Endothelial cell of umbilical vein (primary cell): ENCODE results near the gene LONP1. TPM values are rescaled to one million over a fixed set of nuclear protein-coding genes. Genes with fewer than 3 reads are reported as not detected.

Experiments used
- BruUV-seq: library from RNA; stranded (reverse); fragments of 400-500 nt; replicated peaks from 2 replicates; lab custom pipeline; 2021; lab: Mats Ljungman, UMichigan
- CTCF ChIA-PET: fragments of 300-600, 350-600 bp; sonication (Branson Sonifier 250); formaldehyde crosslinking; loops from one replicate; lab custom pipeline; 2021; ENCODE audit warnings: antibody characterized with exemption, inconsistent platforms; lab: Charles Lee
- POLR2A ChIA-PET: fragments of 300-600, 350-600 bp; sonication (Branson Sonifier 250); formaldehyde crosslinking; loops from one replicate; lab custom pipeline; 2021; ENCODE audit warnings: antibody characterized with exemption, inconsistent platforms; lab: Charles Lee
- DNase-seq: peaks from one replicate; pipeline ENCODE4 v3.0.0-alpha.2; 2011; ENCODE audit warnings: low read depth, low spot score
- FAIRE-seq: peaks from 2 replicates; lab custom pipeline; 2011; peaks lifted over from hg19 to GRCh38; lab: Jason Lieb, UNC
- H2AFZ ChIP-seq: 2 replicates; pipeline ENCODE4 v1.6.0; 2012; ENCODE audit warnings: low read depth, low read length, control low read depth, inconsistent platforms
- H3K27ac ChIP-seq: 2 replicates; pipeline ENCODE4 v1.5.1; 2011; ENCODE audit warnings: low read depth, mild to moderate bottlenecking, control low read depth, low read length, moderate library complexity; ENCODE audit not compliant: insufficient read depth
- H3K27me3 ChIP-seq, 2 experiments: 2 replicates each; pipeline versions ENCODE4 v1.6.0 to v1.6.1; 2011; ENCODE audit warnings: low read length in 2 of 2, mixed read lengths in 1 of 2; ENCODE audit not compliant: control insufficient read depth in 2 of 2, insufficient read depth in 2 of 2
- H3K36me3 ChIP-seq, 2 experiments: 2 replicates in 1 of 2; 3 replicates in 1 of 2; pipeline ENCODE4 v1.5.1; 2011; ENCODE audit warnings: low read length in 2 of 2, mild to moderate bottlenecking in 1 of 2, moderate library complexity in 1 of 2; ENCODE audit not compliant: control insufficient read depth in 2 of 2, insufficient read depth in 2 of 2; ENCODE audit errors: extremely low read depth in 1 of 2
- H3K4me1 ChIP-seq: 3 replicates; pipeline ENCODE4 v1.5.1; 2011; ENCODE audit warnings: mild to moderate bottlenecking, low read length; ENCODE audit not compliant: control insufficient read depth, insufficient read depth; ENCODE audit errors: extremely low read depth
- H3K4me2 ChIP-seq: 2 replicates; pipeline ENCODE4 v1.6.1; 2011; ENCODE audit warnings: low read length, control low read depth, mixed read lengths; ENCODE audit not compliant: insufficient read depth
- H3K4me3 ChIP-seq, 3 experiments: fragments of 200-600 bp in 1 of 3; sonication (generic), shearing (Covaris generic) in 1 of 3; replicated peaks in 1 of 3; 2 replicates each; pipeline ENCODE4 v1.5.1; 2011 to 2016; ENCODE audit warnings: control low read depth in 3 of 3, low read length in 3 of 3, mild to moderate bottlenecking in 2 of 3, inconsistent platforms in 1 of 3, low read depth in 1 of 3, moderate library complexity in 1 of 3; ENCODE audit not compliant: insufficient read depth in 1 of 3
- H3K79me2 ChIP-seq: 2 replicates; pipeline ENCODE4 v1.6.0; 2012; ENCODE audit warnings: low read length, inconsistent platforms; ENCODE audit not compliant: control insufficient read depth, insufficient read depth
- H3K9ac ChIP-seq: replicated peaks from 2 replicates; pipeline ENCODE3; 2011; ENCODE audit warnings: low read length, control low read depth; ENCODE audit not compliant: insufficient read depth; ENCODE audit errors: extremely low read depth
- H3K9me1 ChIP-seq: replicated peaks from 3 replicates; pipeline ENCODE4 v1.6.0; 2011; ENCODE audit warnings: mild to moderate bottlenecking, low read length; ENCODE audit not compliant: control insufficient read depth, insufficient read depth; ENCODE audit errors: extremely low read depth
- H3K9me3 ChIP-seq: replicated peaks from 2 replicates; pipeline ENCODE4 v1.5.1; 2012; ENCODE audit warnings: low read length, inconsistent platforms; ENCODE audit not compliant: control insufficient read depth, insufficient read depth
- H4K20me1 ChIP-seq: replicated peaks from 2 replicates; pipeline ENCODE3; 2011; ENCODE audit warnings: mild to moderate bottlenecking, low read length; ENCODE audit not compliant: control insufficient read depth, insufficient read depth; ENCODE audit errors: extremely low read depth
- CTCF ChIP-seq, 2 donors: IDR thresholded peaks; 1 replicate in 1 of 2; 2 replicates in 1 of 2; pipeline ENCODE4 v1.5.1; 2011; ENCODE audit warnings: low read length in 2 of 2, mild to moderate bottlenecking in 2 of 2, moderate library complexity in 2 of 2, control low read depth in 1 of 2, inconsistent platforms in 1 of 2, low read depth in 1 of 2; ENCODE audit not compliant: insufficient read depth in 1 of 2; ENCODE audit errors: extremely low read depth in 1 of 2
- EZH2 ChIP-seq: IDR thresholded peaks from 2 replicates; pipeline ENCODE4 v1.6.1; 2012; ENCODE audit warnings: borderline replicate concordance, low read depth, mild to moderate bottlenecking, moderate library complexity, low read length, inconsistent platforms; ENCODE audit not compliant: severe bottlenecking
- FOS ChIP-seq: IDR thresholded peaks from 2 replicates; pipeline ENCODE4 v1.6.1; 2011; ENCODE audit warnings: mild to moderate bottlenecking, low read length, moderate library complexity, borderline replicate concordance; ENCODE audit not compliant: insufficient read depth
- GATA2 ChIP-seq: IDR thresholded peaks from 2 replicates; pipeline ENCODE4 v1.7.0; 2011; ENCODE audit warnings: low read depth, mild to moderate bottlenecking, moderate library complexity, mixed read lengths, low read length; ENCODE audit not compliant: insufficient read length, insufficient read depth
- JUN ChIP-seq: IDR thresholded peaks from 2 replicates; pipeline ENCODE4 v1.6.1; 2011; ENCODE audit warnings: borderline replicate concordance, low read depth; ENCODE audit not compliant: insufficient read length, insufficient read depth
- MAX ChIP-seq: IDR thresholded peaks from 2 replicates; pipeline ENCODE4 v1.6.1; 2011; ENCODE audit not compliant: insufficient read depth, insufficient read length
- MYC ChIP-seq: IDR thresholded peaks from one replicate; pipeline ENCODE4 v1.6.1; 2011; ENCODE audit warnings: mild to moderate bottlenecking, low read depth, low read length
- POLR2A ChIP-seq: IDR thresholded peaks from 2 replicates; pipeline ENCODE4 v1.6.1; 2012; ENCODE audit warnings: low read depth, mild to moderate bottlenecking, control low read depth, low read length
- POLR2AphosphoS5 ChIP-seq: IDR thresholded peaks from 2 replicates; pipeline ENCODE4 v1.6.1; 2012; ENCODE audit warnings: low read depth, mild to moderate bottlenecking, control low read depth, low read length, moderate library complexity; ENCODE audit not compliant: insufficient read depth
- dilution Hi-C: fragments of 300-500 bp; cut with MboI; formaldehyde crosslinking; loops from one replicate; pipeline ENCODE4 v1.15.0; 2019; ENCODE audit warnings: low sequenced_read_pairs; ENCODE audit not compliant: extremely low pct_ligation_motif_present
- intact Hi-C: fragments of 100-400 bp; cut with micrococcal nuclease; formaldehyde crosslinking; loops from one replicate; pipeline ENCODE4 v1.10.0; 2022
- polyA plus RNA-seq, 4 experiments: library from polyadenylated mRNA; depleted of rRNA in 3 of 4; stranded (reverse) in 3 of 4; unstranded in 1 of 4; fragments of >200 nt; gene quantifications; 2 replicates each; pipeline versions ENCODE4 v1.2.1 to v1.2.3, GENCODE V29; 2011 to 2012; ENCODE audit warnings: missing spikeins in 1 of 4
- total RNA-seq: library from RNA; stranded (reverse); gene quantifications from 2 replicates; pipeline ENCODE4 v1.2.3, GENCODE V29; 2021

LONP1 gene
- total and polyA plus RNA-seq, 2 donors (not counting 3 experiments of a cell fraction or from before 2014, with no cell fraction given) = 70.0 to 95.7 TPM

GRCh38 chr19:5673752-5674151 lies 46.2 kb downstream of the LONP1 start:
- intact Hi-C loops = no loop called here
- no peaks in the 10 kb centered on the region for H4K20me1 ChIP-seq
- no peaks in the 10 kb centered on the region for H3K9me3 ChIP-seq
- ChIA-PET CTCF (no interaction called here), POLR2A (no interaction called here)
- no peaks in the 10 kb centered on the region for H3K4me1 ChIP-seq
- no peaks in the 10 kb centered on the region for H3K79me2 ChIP-seq
- no peak for TF ChIP-seq MAX
- TF ChIP-seq GATA2 = no peak
- no peak for TF ChIP-seq CTCF (IDR thresholded peaks at IDR 0.05; ENCODE audit: extremely low read depth in 1 of 2, insufficient read depth in 1 of 2, low read depth in 1 of 2, low read length in 2 of 2)
- TF ChIP-seq EZH2 = no peak
- TF ChIP-seq FOS = no peak
- no peak for TF ChIP-seq JUN
- no peak for TF ChIP-seq MYC
- no peak for TF ChIP-seq POLR2A
- no peak for TF ChIP-seq POLR2AphosphoS5
- FAIRE-seq (no peak), DNase-seq (no peak)
- peaks cover 2 to 20% of the 10 kb centered on the region in 2 experiments for H3K36me3 ChIP-seq
- H3K9me1 ChIP-seq = no peaks in the 10 kb centered on the region
- BruUV-seq = no TSS peak
- no peak overlapping the region for H3K4me2 ChIP-seq
- no peak overlapping the region for H3K9ac ChIP-seq
- no peak overlapping the region for H3K4me3 ChIP-seq
- H3K27ac ChIP-seq = no peak overlapping the region
- no peak overlapping the region for H2AFZ ChIP-seq
- no peaks in the 10 kb centered on the region for H3K27me3 ChIP-seq
- dilution Hi-C loops = no loop called here
